Spleen (tissue), 3 donors: ENCODE measurements around the gene ADGRL3.

Experiments used
- POLR2A ChIP-seq, 3 donors: fragments of 450-650 bp; IDR thresholded peaks; one replicate each; pipeline ENCODE4 v1.5.1; 2017; ENCODE audit warnings: antibody characterized with exemption in 3 of 3, mild to moderate bottlenecking in 1 of 3
- POLR2AphosphoS5 ChIP-seq, 3 donors: sonication (generic); formaldehyde crosslinking; IDR thresholded peaks; one replicate each; pipeline ENCODE4 v1.5.1; 2017; ENCODE audit warnings: antibody characterized with exemption in 3 of 3

GRCh38 chr4:61909031-61909430, 708.9 kb downstream of the ADGRL3 start:
- TF ChIP-seq POLR2A (IDR thresholded peaks at IDR 0.05) (no peak), POLR2AphosphoS5 (IDR thresholded peaks at IDR 0.05) (no peak)
